ENCODE data around the gene RMI1.

DNA sequence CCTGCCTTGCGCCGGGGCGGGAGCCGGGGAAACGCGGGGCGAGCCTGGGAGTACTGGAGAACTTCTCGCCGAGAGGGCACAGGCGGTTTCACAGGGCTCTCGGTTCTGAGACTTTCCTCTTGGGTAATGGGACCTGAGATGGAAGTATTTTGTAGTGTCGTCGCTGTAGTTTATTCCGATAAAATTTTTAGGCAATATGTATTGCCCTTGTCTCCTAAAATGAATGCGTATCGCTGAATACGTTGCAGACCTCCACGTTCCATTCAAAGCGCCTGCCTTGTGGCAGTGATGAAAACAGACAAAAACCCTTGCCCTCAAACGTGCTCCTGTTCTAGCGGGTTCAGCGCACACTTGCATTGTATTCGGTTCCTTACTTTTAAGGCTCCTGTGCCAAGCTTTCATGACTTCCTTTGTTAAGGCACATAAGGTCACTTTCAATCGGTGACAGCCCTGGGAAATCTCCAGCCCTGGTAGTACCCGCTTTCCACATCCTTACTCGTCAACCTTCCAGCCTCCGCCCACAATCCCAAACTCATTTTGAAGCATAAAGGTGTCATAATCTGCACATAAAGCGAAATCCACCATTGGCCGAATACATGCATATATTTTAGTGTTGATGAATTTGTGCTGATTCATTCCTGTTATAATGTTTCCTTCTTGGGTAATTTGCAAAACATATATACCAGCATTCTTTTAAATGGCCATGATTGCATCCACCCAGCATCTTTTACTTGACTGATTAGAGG lies 694 bp downstream of the RMI1 start:
- TF ChIP-seq TAF1 (IDR thresholded peaks at IDR 0.05; ENCODE audit: borderline replicate concordance, low read depth, low read length): no peak; the same call in 1 of the 2 replicates
- TF ChIP-seq POLR2A (IDR thresholded peaks at IDR 0.05; ENCODE audit: low read depth, low read length): no peak
